Lower leg skin (tissue), 4 donors: ENCODE data around the gene C2CD2L. TPM values are rescaled to one million over a fixed set of nuclear protein-coding genes. Genes with fewer than 3 reads are reported as not detected.

Experiments used
- DNase-seq, 2 donors: peaks; one replicate each; pipeline ENCODE4 v3.0.0-alpha.2; 2019; ENCODE audit warnings: low spot score in 2 of 2
- H3K4me3 ChIP-seq: fragments of 200-600 bp; sonication (generic); 2 replicates; pipeline ENCODE4 v1.5.1; 2017; ENCODE audit warnings: mild to moderate bottlenecking, low read depth; ENCODE audit not compliant: poor library complexity, severe bottlenecking
- CTCF ChIP-seq, 3 donors: fragments of 450-650 bp; IDR thresholded peaks; one replicate each; pipeline ENCODE4 v1.5.1; 2016; ENCODE audit warnings: antibody characterized with exemption in 3 of 3, mild to moderate bottlenecking in 3 of 3, moderate library complexity in 2 of 3
- POLR2A ChIP-seq, 2 donors: fragments of 450-650 bp; IDR thresholded peaks; one replicate each; pipeline ENCODE4 v1.6.1; 2016 to 2017; ENCODE audit warnings: antibody characterized with exemption in 2 of 2, mild to moderate bottlenecking in 1 of 2, moderate library complexity in 1 of 2
- WGBS, 2 donors: methylation state at CpG; one replicate each; pipeline ENCODE4 v1.1.5; 2018; 5-methylcytosine and 5-hydroxymethylcytosine counted together
- intact Hi-C: fragments of 100-400 bp; cut with DNase I; formaldehyde crosslinking; loops from one replicate; pipeline ENCODE4 v1.15.0; 2023; ENCODE audit warnings: low total_unique reads
- total RNA-seq, 4 donors: library from RNA; depleted of rRNA; stranded (reverse); fragments of >200 nt; gene quantifications; one replicate each; pipeline ENCODE4 v1.1.0, GENCODE V29; 2016

The C2CD2L gene
- total RNA-seq, 4 donors from 2014 or later, result 16.8 to 27.2 (median 22.6) TPM

GRCh38 chr11:119121008-119121810, 14.1 kb downstream of the C2CD2L start, which contains the start of gene HINFP:
TSS of gene HINFP (plus strand) at chr11:119121580. CDS start at chr11:119126945, 5,365 bp downstream.
- TF ChIP-seq CTCF (IDR thresholded peaks at IDR 0.05) (no peak), POLR2A (IDR thresholded peaks at IDR 0.05) (no peak)
- intact Hi-C loops, result no loop called here
- peak within 1 kb of the TSS; percentile 80 for H3K4me3 ChIP-seq
- peak; percentile 99 to 100 for DNase-seq
- 0 to 1% methylated on average over 23 to 39 of the region's 54 CpGs for WGBS, 2 donors

DNA sequence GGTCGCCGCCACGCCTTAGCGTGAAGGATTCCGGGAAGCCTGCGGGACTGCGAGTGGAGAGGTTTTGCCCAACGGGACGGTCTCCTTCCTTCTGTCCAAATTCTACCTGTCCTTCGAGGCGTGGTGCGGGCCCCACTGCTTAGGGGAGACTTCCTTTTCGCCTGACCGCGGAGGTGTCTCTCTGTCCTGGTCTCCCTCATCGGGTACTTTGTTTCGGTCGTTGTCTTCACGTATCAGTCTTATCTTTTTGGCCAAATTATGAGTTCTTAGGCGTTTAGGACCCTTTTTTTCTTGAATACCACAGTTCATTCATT, 14.6 kb downstream of the C2CD2L start:
- intact Hi-C loops, result no loop called here
- H3K4me3 ChIP-seq, result peak overlapping the region; percentile 80
- no peak for TF ChIP-seq CTCF (IDR thresholded peaks at IDR 0.05)
- TF ChIP-seq POLR2A (IDR thresholded peaks at IDR 0.05), result no peak
- 0% methylated on average over 16 to 19 of the region's 20 CpGs for WGBS, 2 donors
- DNase-seq, result no peak

GRCh38 chr11:119125821-119126220, 18.7 kb downstream of the C2CD2L start:
- TF ChIP-seq POLR2A (IDR thresholded peaks at IDR 0.05) (no peak), CTCF (IDR thresholded peaks at IDR 0.05) (no peak)
- H3K4me3 ChIP-seq, result no peak overlapping the region
- DNase-seq, result no peak
- WGBS, 2 donors, result 63 to 74% methylated on average over 6 of the region's 6 CpGs
- intact Hi-C loops, result no loop called here

DNA sequence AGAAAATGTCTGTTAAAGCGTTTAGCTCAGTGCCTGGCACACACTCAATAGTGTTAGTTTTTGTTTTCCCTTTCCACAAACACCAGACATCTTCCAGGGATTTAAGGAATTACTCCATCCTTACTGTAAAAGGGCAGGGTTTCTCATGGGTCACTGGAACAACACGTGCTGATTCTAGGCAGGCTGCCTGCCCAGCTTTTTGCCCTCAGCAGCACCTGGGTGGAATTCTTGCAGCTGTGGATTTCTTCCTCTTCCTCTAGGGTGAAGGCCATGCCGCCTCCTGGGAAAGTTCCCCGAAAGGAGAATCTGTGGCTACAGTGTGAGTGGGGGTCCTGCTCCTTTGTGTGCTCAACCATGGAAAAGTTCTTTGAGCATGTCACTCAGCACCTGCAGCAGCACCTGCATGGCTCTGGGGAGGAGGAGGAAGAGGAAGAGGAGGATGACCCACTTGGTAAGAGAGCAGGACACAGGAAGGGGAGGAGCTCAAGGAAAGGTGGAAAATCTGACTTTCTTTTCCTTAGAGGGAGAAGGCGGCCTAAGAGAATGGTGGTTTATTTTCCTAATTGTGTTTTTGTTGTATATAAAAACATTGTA, 19.6 kb downstream of the C2CD2L start:
- 43 to 50% methylated on average over 5 of the region's 5 CpGs for WGBS, 2 donors
- intact Hi-C loops, result no loop called here

DNA sequence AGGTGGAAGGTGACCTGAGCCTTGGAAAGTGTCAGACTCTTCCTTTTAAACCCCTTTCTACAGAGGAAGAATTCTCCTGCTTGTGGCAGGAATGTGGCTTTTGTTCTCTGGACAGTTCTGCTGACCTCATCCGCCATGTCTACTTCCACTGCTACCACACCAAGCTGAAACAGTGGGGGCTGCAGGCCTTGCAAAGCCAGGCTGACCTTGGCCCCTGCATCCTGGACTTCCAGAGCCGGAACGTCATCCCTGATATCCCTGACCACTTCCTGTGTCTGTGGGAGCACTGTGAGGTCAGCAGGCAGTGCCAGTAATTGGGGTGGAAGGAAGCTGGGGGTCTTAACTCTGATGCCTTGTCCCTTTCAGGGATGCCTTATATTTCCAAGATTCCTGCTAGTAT, 23.5 kb downstream of the C2CD2L start:
- no peak overlapping the region for H3K4me3 ChIP-seq
- TF ChIP-seq POLR2A (IDR thresholded peaks at IDR 0.05) (no peak), CTCF (IDR thresholded peaks at IDR 0.05) (no peak)
- intact Hi-C loops, result no loop called here
- 82 to 91% methylated on average over 3 of the region's 3 CpGs for WGBS, 2 donors
- no peak for DNase-seq

More for the DNA sequence above, 19.6 kb downstream of the C2CD2L start:
- no peak for DNase-seq
- no peak overlapping the region for H3K4me3 ChIP-seq
- TF ChIP-seq POLR2A (IDR thresholded peaks at IDR 0.05) (no peak), CTCF (IDR thresholded peaks at IDR 0.05) (no peak)
